ENCODE measurements around the gene TDRD9. TPM values are rescaled to one million over a fixed set of nuclear protein-coding genes. Genes with fewer than 3 reads are reported as not detected.
A peak's percentile ranks its signal among the peaks of the same experiment; 100 is the strongest.

TDRD9 gene
- total and polyA plus RNA-seq, 2 of the 4 experiments (the other 2 are of a cell fraction), result 0.07 to 0.18 TPM

DNA sequence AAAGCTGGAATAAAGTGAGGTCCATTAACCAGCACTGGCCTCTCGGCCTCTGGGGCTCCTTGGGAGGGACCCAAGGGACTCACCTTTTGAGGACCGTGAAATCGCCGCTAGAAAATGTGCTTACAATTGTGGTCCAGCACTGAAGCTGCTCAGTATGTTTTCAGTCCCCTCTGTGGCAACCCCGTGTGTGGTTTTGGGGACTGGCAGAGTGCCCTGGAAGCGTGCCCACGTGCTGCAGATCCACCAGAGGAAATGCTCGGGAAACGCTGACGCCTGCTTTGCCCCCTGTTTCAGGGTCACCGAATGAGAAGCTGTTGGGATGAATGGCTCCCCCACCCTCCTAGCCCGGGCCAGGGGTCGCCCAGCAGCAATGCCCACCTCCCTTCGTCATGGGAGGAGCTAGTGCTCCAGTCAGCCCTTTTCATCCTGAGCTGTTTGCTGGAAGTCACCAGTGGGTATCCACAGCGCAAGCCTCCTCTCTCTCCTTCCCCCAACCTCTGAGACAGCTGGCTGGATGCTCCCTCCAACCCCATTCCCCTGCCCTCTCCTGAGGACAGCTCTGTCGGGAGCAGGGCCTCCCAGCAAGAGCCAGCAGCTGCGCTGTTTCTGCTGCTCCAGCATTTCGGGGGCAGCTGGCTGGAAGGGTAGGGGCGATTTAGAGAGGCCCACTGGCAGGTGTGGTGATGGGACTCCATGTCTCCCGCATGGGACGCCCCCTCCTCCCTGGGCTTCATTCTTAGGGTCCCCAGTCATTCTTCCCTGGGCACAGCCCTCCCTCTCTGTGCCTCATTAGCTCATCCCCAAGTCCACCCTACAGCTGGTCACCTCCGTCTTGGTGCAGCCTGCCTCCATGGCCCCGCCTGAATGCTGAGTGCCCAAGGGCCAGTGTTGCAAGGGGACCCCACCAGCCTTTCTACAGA, 47.6 kb upstream of the TDRD9 start:
- Histone ChIP-seq H3K36me3 (ENCODE audit: control insufficient read depth, insufficient read depth, low read length) (no peaks in the 10 kb centered on the region), H3K4me2 (ENCODE audit: low read depth, low read length) (peak overlapping the region; percentile 61), H2BK5ac (ENCODE audit: low read depth, low read length, poor library complexity, severe bottlenecking) (no peak overlapping the region), H3K23ac (ENCODE audit: low read depth, low read length) (no peak overlapping the region), H2BK15ac (ENCODE audit: low read depth, low read length) (no peak overlapping the region), H2AK5ac (ENCODE audit: low read depth, low read length) (no peak overlapping the region), H4K91ac (ENCODE audit: insufficient read depth, low read depth, low read length) (no peak overlapping the region), H3K27me3 (ENCODE audit: control insufficient read depth, insufficient read depth, low read length) (peaks cover 19% of the 10 kb centered on the region; the same call in 1 of the 2 replicates), H3K18ac (ENCODE audit: low read depth, low read length) (no peak overlapping the region), H3K79me1 (ENCODE audit: low read depth in 1 of 2, low read length in 2 of 2) (no peaks in the 10 kb centered on the region), H3K9me3 (ENCODE audit: control insufficient read depth, insufficient read depth, low read length) (no peaks in the 10 kb centered on the region), H3K9ac (ENCODE audit: low read depth, low read length) (no peak overlapping the region), H3K4me3 (ENCODE audit: insufficient read depth, low read depth, low read length) (no peak overlapping the region), H3K14ac (replicated peaks; ENCODE audit: low read depth, low read length) (no peak overlapping the region), H2BK120ac (ENCODE audit: low read depth, low read length) (no peak overlapping the region), H2AFZ (replicated peaks; ENCODE audit: low read length, poor library complexity) (peak overlapping the region; percentile 76), H2AK9ac (replicated peaks; ENCODE audit: low read depth, low read length, poor library complexity) (no peak overlapping the region), H3K4me1 (ENCODE audit: control insufficient read depth, insufficient read depth, low read length) (peaks cover 3% of the 10 kb centered on the region; the same call in 1 of the 2 replicates), H4K8ac (ENCODE audit: low read depth in 2 of 2, low read length in 2 of 2) (no peak overlapping the region), H2BK20ac (ENCODE audit: low read depth, low read length) (no peak overlapping the region), H4K20me1 (ENCODE audit: insufficient read depth, low read length) (no peaks in the 10 kb centered on the region), H3K56ac (ENCODE audit: extremely low read depth, insufficient read depth, low read length) (no peak overlapping the region), H3K4ac (ENCODE audit: low read depth, low read length) (no peak overlapping the region), H3K9me1 (ENCODE audit: insufficient read depth, low read length) (no peaks in the 10 kb centered on the region), H3K27ac (ENCODE audit: insufficient read depth, low read length) (no peak overlapping the region), H4K5ac (ENCODE audit: low read depth, low read length) (no peak overlapping the region)
- intact Hi-C loops (cut with micrococcal nuclease), result no loop called here
- CTCF ChIA-PET, result interaction anchor here (1.5 kb wide), 1 partner anchor 20 kb away, joined by 5 read pairs; no protein-coding TSS in a partner anchor
- POLR2A ChIA-PET (ENCODE audit: unreplicated experiment), result interaction anchor here (0.5 kb wide), 1 partner anchor 462 kb away, joined by 4 read pairs; no protein-coding TSS in a partner anchor
- dilution Hi-C loops (cut with HindIII; ENCODE audit: low sequenced_read_pairs, unreplicated experiment), result no loop called here
- BruUV-seq (replicated peaks), result no TSS peak
- ATAC-seq (ENCODE audit: low read depth), result peak; percentile 65
- in situ Hi-C loops (cut with MboI; ENCODE audit: low sequenced_read_pairs), result no loop called here
- WGBS, 2 experiments (ENCODE audit: extremely low coverage in 2 of 2, insufficient read length in 1 of 2), result 15% methylated on average over 9 of the region's 23 CpGs; no CpG with 5 or more reads in 1 of the 2 experiments
- no peak for TF ChIP-seq RFX5 (IDR thresholded peaks at IDR 0.05; ENCODE audit: low read depth, low read length)
- peak; percentile 80 for TF ChIP-seq USF2 (IDR thresholded peaks at IDR 0.05; ENCODE audit: low read depth, low read length)
- peak; percentile 51 for DNase-seq

All from IMR-90 (cell line).